Dendritic cell treated with granulocyte-macrophage colony-stimulating factor and Interleukin-4, amounts not matched to agents 40 ng/mL and 50 ng/mL, for 4 days (primary cell): ENCODE measurements around the gene PARP4.
"Not testable (repeated sequence)": the region's sequence is repeated elsewhere in the genome, so short reads cannot be mapped to it uniquely, and the experiment has no call there.

Experiments
- H3K27ac Mint-ChIP-seq: one replicate; pipeline ENCODE4 v1.8.0; 2022; ENCODE audit warnings: mild to moderate bottlenecking, mixed read lengths
- H3K27me3 Mint-ChIP-seq: one replicate; pipeline ENCODE4 v1.8.0; 2022; ENCODE audit warnings: mild to moderate bottlenecking, mixed read lengths
- H3K36me3 Mint-ChIP-seq: one replicate; pipeline ENCODE4 v1.8.0; 2022; ENCODE audit warnings: low read depth, mixed read lengths
- H3K4me1 Mint-ChIP-seq: one replicate; pipeline ENCODE4 v1.8.0; 2022; ENCODE audit warnings: low read depth, mixed read lengths
- H3K4me3 Mint-ChIP-seq: one replicate; pipeline ENCODE4 v1.8.0; 2022; ENCODE audit warnings: mild to moderate bottlenecking, moderate library complexity, mixed read lengths
- H3K9me3 Mint-ChIP-seq: one replicate; pipeline ENCODE4 v1.8.0; 2022; ENCODE audit warnings: mixed read lengths
- intact Hi-C: fragments of 100-400 bp; cut with micrococcal nuclease; formaldehyde crosslinking; loops from one replicate; pipeline ENCODE4 v1.15.0; 2022

Gene PARP4

DNA sequence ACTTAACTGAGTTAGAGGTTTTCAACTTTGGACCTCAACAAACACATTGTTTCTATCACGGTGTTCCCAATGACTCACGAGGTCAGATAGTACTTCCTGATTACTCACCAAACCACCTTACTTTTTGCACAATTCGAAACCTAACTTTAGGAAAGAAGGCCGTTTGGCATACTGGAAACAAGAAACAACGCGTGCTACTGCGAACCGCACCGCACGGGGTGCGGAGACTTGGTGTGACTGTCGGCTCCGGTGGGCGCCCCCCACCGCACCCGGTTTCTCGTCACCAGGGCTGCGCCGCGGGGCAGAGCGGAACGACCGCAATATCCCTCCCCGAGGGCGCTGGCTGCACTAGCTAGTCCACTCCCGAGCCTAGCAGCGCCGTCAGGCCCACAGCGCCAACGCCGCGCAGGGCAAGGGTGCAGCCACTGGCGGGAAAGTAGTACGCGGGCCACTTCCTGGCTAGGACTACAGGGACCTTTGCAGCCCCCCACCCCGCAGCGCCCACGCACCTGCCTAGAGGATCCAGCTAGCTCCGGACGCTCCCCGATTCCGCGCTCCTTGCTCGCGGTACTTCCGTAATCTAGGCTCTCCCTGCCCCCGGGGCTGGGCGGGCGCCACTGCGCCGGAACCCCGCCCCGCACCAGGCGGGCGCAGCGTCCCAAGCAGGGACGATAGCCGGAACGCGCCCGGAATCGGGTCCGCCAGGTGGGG, at the start of gene PARP4:
Gene PARP4, minus strand, starts transcription at position 582 of the 711 bp plus-strand sequence. CDS start 9,002 bp downstream, outside the sequence.
- H3K36me3 Mint-ChIP-seq = peaks cover 44% of the 10 kb centered on the region
- H3K4me3 Mint-ChIP-seq = peak within 1 kb of the TSS; percentile 92
- peaks cover 30% of the 10 kb centered on the region for H3K4me1 Mint-ChIP-seq
- peaks cover 4% of the 10 kb centered on the region for H3K27me3 Mint-ChIP-seq
- intact Hi-C loops = loop anchor here (5.0 to 10.0 kb wide), 3 partner anchors 170 to 935 kb away; partner anchors contain the start of gene ATP12A
- H3K27ac Mint-ChIP-seq = peak within 1 kb of the TSS; percentile 99
- H3K9me3 Mint-ChIP-seq = peaks cover 4% of the 10 kb centered on the region

DNA sequence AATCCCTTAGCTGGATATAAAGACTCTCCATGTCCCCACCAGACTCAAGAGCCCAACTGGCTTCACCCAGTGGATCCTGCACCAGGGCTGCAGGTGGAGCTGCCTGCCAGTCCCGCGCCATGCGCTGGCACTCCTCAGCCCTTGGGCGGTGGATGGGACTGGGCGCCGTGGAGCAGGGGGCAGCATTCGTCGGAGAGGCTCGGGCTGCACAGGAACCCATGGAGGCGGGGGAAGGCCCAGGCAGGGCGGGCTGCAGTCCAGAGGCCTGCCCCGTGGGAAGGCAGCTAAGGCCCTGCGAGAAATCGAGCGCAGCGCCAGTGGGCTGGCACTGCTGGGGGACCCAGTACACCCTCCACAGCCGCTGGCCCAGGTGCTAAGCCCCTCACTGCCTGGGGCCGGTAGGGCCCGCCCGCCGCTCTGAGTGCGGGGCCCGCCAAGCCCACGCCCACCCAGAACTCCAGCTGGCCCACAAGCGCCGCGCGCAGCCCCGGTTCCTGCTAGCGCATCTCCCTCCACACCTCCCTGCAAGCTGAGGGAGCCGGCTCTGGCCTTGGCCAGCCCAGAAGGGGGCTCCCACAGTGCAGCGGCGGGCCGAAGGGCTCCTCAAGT, 48.1 kb upstream of the PARP4 start:
- H3K4me3 Mint-ChIP-seq, H3K27ac Mint-ChIP-seq, intact Hi-C loops, H3K36me3 Mint-ChIP-seq, H3K9me3 Mint-ChIP-seq: not testable (repeated sequence)
- peaks cover 25% of the 10 kb centered on the region for H3K4me1 Mint-ChIP-seq
- H3K27me3 Mint-ChIP-seq = peaks cover 17% of the 10 kb centered on the region

DNA sequence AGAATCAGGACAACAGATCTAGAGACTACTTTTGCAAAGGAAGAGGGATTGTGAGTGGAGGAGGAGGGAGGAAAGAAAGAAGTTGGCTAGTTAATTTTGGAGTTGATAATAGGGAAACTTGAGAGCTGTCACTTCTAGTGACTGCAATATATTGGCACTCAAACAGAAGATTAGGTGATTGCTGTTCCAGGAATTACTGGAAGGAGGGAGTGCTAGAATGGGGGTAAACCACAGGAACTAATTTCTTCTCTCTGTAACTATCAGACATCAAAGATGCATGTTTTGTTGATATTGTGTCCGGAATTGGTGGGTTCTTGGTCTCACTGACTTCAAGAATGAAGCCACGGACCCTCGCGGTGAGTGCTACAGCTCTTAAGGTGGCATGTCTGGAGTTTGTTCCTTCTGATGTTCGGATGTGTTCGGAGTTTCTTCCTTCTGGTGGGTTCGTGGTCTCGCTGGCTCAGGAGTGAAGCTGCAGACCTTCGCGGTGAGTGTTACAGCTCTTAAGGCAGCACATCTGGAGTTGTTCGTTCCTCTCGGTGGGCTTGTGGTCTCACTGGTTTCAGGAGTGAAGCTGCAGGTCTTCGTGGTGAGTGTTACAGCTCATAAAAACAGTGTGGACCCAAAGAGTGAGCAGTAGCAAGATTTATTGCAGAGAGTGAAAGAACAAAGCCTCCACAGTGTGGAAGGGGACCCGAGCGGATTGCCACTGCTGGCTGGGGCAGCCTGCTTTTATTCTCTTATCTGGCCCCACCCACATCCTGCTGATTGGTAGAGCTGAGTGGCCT, 47.0 kb upstream of the PARP4 start:
- H3K9me3 Mint-ChIP-seq, H3K4me3 Mint-ChIP-seq, H3K27ac Mint-ChIP-seq, H3K36me3 Mint-ChIP-seq: not testable (repeated sequence)
- H3K27me3 Mint-ChIP-seq = peaks cover 15% of the 10 kb centered on the region
- peaks cover 20% of the 10 kb centered on the region for H3K4me1 Mint-ChIP-seq
- intact Hi-C loops = loop anchor here (10.0 kb wide), 1 partner anchor 55 kb away; no protein-coding TSS in a partner anchor

DNA sequence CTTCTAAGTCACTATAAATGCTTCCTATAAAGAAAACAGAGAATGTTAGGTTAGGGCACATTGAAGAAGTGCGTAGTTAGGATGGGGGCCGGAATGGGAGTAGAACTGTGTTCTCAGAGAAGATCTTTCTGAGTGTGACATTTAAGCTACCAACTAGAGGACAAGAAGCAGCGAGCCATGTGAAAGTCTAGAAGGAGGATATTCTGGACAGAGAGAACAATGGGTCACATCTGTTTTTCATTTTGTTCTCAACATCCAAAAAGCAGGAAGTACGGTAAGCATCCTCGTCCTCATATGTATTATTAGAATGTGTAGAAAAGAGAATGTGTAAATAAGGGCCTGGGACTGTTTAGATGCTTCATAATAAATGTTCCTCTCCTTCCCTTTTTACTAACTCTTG, 44.5 kb upstream of the PARP4 start:
- Mint-ChIP-seq H3K4me3 (no peak overlapping the region), H3K4me1 (peaks cover 20% of the 10 kb centered on the region), H3K36me3 (no peaks in the 10 kb centered on the region), H3K27me3 (peaks cover 21% of the 10 kb centered on the region), H3K27ac (no peak overlapping the region), H3K9me3 (no peaks in the 10 kb centered on the region)
- intact Hi-C loops = loop anchor here (10.0 kb wide), 1 partner anchor 52 kb away; no protein-coding TSS in a partner anchor

DNA sequence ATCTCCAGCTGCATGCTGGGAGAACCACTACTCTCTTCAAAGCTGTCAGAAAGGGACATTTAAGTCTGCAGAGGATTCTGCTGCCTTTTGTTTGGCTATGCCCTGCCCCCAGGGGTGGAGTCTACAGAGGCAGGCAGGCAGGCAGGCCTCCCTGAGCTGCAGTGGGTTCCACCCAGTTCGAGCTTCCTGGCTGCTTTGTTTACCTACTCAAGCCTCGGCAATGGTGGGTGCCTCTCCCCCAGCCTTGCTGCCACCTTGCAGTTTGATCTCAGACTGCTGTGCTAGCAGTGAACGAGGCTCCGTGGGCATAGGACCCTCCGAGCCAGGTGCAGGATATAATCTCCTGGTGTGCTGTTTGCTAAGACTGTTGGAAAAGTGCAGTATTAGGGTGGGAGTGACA, 41.3 kb upstream of the PARP4 start:
- H3K9me3 Mint-ChIP-seq, H3K4me1 Mint-ChIP-seq, H3K27me3 Mint-ChIP-seq, H3K36me3 Mint-ChIP-seq, H3K27ac Mint-ChIP-seq, H3K4me3 Mint-ChIP-seq: not testable (repeated sequence)
- intact Hi-C loops = loop anchor here (10.0 kb wide), 1 partner anchor 49 kb away; no protein-coding TSS in a partner anchor

DNA sequence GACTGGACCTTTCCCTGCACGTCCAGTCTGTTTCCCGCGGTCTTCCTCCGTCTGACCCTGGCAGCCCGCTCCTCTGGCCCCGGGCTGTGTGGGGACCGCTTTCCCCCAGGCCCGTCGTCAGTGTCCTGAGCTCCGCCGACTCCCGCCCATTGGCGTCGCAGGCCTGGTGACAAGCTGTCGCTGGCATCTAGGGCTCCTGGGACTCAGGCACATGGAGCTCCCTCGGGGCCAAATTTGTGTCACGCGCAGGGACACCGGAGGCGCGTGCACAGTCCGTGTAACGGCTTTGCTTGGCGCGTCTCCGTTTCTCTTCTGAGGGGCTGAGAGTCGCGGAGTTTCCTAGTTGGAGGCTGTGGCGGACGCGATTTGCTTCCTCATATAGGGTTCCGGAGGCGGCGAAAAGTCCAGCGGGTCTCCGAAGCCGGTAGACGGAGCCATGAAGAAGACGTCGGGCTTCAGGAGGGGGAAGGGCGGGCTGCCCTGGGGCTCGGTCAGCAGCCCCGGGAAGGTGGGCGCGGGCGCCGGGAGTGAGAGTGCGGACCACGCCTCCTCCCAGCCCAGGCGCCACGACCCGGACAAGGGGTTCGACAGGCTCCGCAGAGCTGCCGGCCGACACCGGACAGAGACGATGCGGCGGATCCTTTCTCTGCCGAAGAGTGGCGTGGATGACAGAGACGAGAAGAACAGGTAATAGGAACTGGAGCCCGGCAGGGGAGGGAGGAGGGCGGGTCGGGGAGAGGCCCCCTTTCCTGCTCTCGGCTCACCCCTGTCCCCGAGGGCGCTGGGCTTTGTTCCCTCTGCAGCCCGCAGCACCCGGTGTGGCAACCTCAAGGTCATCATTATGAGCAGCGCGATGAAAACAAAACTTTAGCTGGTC, 29.1 kb upstream of the PARP4 start:
- H3K9me3 Mint-ChIP-seq, H3K4me1 Mint-ChIP-seq, intact Hi-C loops, H3K36me3 Mint-ChIP-seq: not testable (repeated sequence)
- H3K27me3 Mint-ChIP-seq = peaks cover 58% of the 10 kb centered on the region
- H3K4me3 Mint-ChIP-seq = peak overlapping the region; percentile 85
- peak overlapping the region; percentile 58 for H3K27ac Mint-ChIP-seq

DNA sequence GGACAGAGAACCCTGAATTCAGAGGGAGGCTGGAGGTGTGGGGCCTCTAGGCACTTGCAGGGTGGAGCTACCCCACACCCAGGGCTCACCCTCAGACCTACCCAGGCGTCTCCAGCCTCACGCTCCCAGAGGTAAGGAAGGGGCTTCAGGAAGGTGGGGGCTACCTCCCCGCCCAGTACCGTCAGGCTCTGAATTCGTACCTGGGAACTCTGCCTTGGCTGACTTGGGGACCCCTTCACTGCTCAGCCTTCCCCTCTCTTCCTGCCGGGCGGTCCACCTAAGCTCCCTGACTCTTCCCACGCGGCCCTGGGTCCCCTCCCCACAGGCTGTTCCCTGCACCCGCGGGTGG, 28.5 kb upstream of the PARP4 start:
- Mint-ChIP-seq H3K27me3 (peaks cover 55% of the 10 kb centered on the region), H3K4me1 (peaks cover 7% of the 10 kb centered on the region), H3K4me3 (peak overlapping the region; percentile 85), H3K9me3 (no peaks in the 10 kb centered on the region), H3K27ac (peak overlapping the region; percentile 58), H3K36me3 (no peaks in the 10 kb centered on the region)
- intact Hi-C loops = no loop called here

DNA sequence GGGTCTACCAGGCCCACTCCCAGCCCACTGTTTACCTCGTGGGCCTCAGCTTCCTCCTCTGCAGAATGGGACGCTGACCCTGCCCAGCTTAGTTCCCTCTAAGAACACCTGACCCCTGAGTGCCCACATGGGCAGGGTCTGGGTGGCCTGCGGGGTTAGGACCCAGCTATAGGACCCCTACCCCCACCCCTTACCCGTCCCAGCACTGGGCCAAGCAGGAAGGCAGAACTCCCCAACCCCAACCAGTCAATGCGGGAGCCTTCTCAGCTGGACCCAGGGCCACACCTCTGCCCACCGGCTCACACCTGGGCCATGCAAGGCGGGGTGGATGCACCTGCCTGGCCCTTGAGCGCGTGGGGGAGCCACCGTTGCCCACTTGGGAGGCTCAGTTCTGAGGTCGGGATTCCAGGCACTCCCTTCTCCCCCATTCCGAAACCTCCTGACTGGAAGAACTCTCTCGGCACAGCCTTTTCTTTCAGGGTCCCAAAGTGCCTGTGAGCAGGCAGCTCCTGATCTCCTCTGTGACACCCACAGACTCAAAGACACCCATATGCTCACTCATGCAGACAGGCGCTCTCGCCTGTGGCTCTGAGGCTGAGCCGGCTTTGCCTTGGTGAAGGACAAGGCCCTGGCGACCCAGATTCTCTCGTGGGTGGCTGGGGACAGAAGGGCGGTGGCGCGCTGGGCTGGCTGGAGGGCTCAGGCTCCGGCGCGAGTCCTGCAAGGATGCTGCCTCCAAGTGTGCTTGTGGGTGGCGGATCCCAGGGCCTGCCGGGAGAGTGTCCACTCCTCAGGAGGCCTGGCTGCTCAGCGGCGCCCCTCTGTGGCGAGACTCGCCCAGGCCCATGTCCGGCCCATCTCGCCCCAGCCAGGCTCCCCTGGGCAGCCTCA, 27.9 kb upstream of the PARP4 start:
- Mint-ChIP-seq H3K27ac (no peak overlapping the region), H3K36me3 (no peaks in the 10 kb centered on the region), H3K4me1 (peaks cover 7% of the 10 kb centered on the region), H3K4me3 (no peak overlapping the region), H3K9me3 (no peaks in the 10 kb centered on the region), H3K27me3 (peaks cover 53% of the 10 kb centered on the region)
- intact Hi-C loops = no loop called here

DNA sequence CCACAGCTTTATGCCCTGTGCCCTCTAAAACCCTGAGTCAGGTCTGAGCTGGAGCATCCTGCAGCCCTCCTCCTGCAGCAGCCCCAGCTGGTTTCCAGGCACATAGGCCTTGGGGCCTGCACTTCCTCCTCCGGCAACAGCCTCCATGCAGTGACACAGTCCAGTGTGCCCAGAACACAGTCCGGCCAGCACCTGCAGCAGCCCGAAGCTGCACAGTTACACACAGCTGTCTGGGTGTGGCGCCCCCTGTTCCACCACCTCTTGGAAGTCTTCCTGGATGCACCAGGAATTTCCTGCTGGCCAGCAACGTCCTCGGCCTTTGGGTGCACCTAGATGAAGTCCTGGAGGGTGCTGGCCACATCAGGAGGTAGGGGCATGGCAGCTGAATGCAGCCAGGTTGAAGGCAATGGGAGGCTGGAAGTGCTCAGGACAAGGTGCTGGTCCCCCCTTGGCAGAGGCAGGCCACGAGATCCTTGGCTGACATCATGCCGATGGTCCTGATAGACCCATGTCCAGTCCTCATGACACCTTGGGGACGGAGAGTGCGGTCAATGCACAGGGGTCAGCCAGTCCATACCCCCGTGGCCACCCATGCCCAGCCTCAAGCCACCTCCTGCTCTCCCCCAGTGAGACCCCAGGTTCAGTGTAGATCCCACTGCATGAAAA, 27.1 kb upstream of the PARP4 start:
- Mint-ChIP-seq H3K27me3 (peaks cover 53% of the 10 kb centered on the region), H3K4me3 (no peak overlapping the region)

DNA sequence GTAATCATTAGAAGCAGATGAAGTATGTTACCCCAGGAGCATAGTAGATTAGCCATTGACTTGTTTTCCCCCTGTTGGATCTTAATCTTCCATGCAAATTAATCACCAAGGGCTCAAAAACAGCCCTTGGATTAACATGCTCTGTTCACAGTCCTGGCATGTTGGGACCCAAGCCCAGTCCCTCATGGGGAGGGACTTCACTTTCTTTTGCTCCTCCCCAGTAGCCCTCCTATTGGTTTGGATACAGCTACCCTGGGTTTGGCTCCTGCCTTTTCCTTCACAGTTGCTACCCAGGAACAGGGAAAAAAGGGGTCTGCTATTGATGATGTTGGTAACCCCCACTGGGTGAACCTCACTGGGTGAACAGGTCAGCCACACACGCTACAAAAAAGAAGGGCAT, 16.9 kb upstream of the PARP4 start:
- no peak overlapping the region for H3K27ac Mint-ChIP-seq
- H3K36me3 Mint-ChIP-seq = no peaks in the 10 kb centered on the region
- H3K4me3 Mint-ChIP-seq = no peak overlapping the region
- no peaks in the 10 kb centered on the region for H3K4me1 Mint-ChIP-seq
- intact Hi-C loops = loop anchor here (10.0 kb wide), 1 partner anchor 395 kb away; a partner anchor contains a TSS
- H3K27me3 Mint-ChIP-seq = peaks cover 25% of the 10 kb centered on the region
- H3K9me3 Mint-ChIP-seq = no peaks in the 10 kb centered on the region

More for the DNA sequence above, 27.1 kb upstream of the PARP4 start:
- peaks cover 7% of the 10 kb centered on the region for H3K4me1 Mint-ChIP-seq
- no peaks in the 10 kb centered on the region for H3K36me3 Mint-ChIP-seq
- intact Hi-C loops = no loop called here
- no peaks in the 10 kb centered on the region for H3K9me3 Mint-ChIP-seq
- no peak overlapping the region for H3K27ac Mint-ChIP-seq

DNA sequence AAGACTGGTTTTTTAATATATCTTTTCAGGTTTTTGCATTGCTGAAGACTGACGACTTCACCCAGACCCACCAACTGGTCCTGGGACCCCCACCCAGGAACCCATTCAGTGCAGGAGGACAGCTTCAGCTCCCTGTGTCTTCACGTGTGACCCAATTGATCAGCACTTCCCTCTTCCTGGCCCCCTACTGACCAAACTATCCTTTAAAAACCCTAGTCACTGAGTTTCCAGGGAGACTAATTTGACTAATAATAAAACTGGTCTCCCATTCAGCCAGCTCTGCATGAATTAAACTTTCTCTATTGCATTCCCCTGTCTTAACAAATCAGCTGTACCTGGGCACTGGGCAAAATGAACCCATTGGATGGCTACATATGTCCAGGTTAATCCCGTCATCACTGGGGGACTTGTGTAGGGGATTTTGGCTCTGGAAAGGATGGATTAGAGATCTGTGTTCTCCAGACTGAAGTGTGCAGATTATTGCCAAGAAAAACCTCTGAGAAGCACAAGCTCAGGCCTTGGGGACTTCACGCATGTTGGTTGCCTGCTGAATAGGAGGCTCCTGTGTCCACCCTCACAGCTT, 16.3 kb upstream of the PARP4 start:
- Mint-ChIP-seq H3K4me3 (no peak overlapping the region), H3K27ac (no peak overlapping the region), H3K36me3 (no peaks in the 10 kb centered on the region), H3K9me3 (no peaks in the 10 kb centered on the region), H3K27me3 (peaks cover 25% of the 10 kb centered on the region), H3K4me1 (no peaks in the 10 kb centered on the region)
- intact Hi-C loops = loop anchor here (10.0 kb wide), 1 partner anchor 396 kb away; a partner anchor contains a TSS

DNA sequence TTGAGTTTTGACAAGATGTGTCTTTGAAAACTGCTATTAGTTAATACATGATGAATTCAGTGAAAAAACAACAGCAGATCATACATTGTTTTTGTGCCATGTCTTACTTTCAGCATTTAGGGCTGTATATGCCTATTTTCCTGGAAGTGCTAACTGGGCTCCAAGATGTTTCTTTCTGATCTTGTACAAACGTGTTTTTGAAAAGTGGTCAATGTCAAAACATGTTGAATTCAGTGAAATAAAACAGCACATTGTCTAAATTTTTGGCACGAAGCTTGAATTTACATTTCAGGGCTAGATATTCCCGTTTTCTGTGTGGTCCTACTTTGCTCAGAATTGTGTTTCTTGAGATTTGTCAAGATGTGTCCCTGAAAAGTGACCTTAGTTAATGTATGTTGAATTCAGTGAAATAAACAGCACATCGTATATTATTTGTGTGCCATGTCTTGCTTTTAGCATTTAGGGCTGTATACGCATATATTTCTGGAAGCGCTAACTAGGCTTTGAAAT, 14.7 kb upstream of the PARP4 start:
- Mint-ChIP-seq H3K4me1 (no peaks in the 10 kb centered on the region), H3K27me3 (peaks cover 20% of the 10 kb centered on the region), H3K4me3 (no peak overlapping the region), H3K36me3 (no peaks in the 10 kb centered on the region), H3K9me3 (no peaks in the 10 kb centered on the region), H3K27ac (no peak overlapping the region)
- intact Hi-C loops = loop anchor here (10.0 kb wide), 1 partner anchor 397 kb away; a partner anchor contains a TSS
